ENCODE measurements around the gene LHFPL6. TPM values are rescaled to one million over a fixed set of nuclear protein-coding genes. Genes with fewer than 3 reads are reported as not detected.

The LHFPL6 gene
- total RNA-seq, 3 donors from 2014 or later (not counting 1 experiment from before 2014, with no cell fraction given) = not detected

- WGBS (ENCODE audit: insufficient coverage) = 86% methylated on average over 4 of the region's 4 CpGs
- Histone ChIP-seq H3K27me3 (ENCODE audit: control insufficient read depth, insufficient read depth, low read length) (no peaks in the 10 kb centered on the region), H3K36me3 (ENCODE audit: control insufficient read depth, insufficient read depth, low read length) (no peaks in the 10 kb centered on the region), H3K9me3 (ENCODE audit: control insufficient read depth, insufficient read depth, low read length) (no peaks in the 10 kb centered on the region), H3K27ac (ENCODE audit: low read length) (no peak overlapping the region), H3K4me3 (ENCODE audit: low read length) (no peak overlapping the region), H3K4me1 (ENCODE audit: control insufficient read depth, insufficient read depth, low read length) (no peaks in the 10 kb centered on the region)
- DNase-seq (no peak), ATAC-seq (peak in 1 of 3 donors; percentile 30)
- Mint-ChIP-seq H3K27ac (no peak overlapping the region), H3K4me3 (no peak overlapping the region), H3K4me1 (no peaks in the 10 kb centered on the region), H3K36me3 (no peaks in the 10 kb centered on the region), H3K27me3 (ENCODE audit: low read depth in 2 of 2) (no peaks in the 10 kb centered on the region), H3K9me3 (peaks cover 2 to 3% of the 10 kb centered on the region in 2 donors)
- intact Hi-C loops (cut with micrococcal nuclease) = no loop called here
- no peak for TF ChIP-seq CTCF (IDR thresholded peaks at IDR 0.05)
Observed at GRCh38 chr13:39379667-39380655, 223.0 kb downstream of the LHFPL6 start.

- H3K4me3 ChIP-seq (ENCODE audit: low read length) = no peak overlapping the region
- no peaks in the 10 kb centered on the region for H3K27me3 ChIP-seq (ENCODE audit: control insufficient read depth, insufficient read depth, low read length)
- Mint-ChIP-seq H3K4me3 (no peak overlapping the region), H3K27ac (no peak overlapping the region), H3K9me3 (peaks cover 0 to 3% of the 10 kb centered on the region in 2 donors), H3K4me1 (no peaks in the 10 kb centered on the region), H3K36me3 (no peaks in the 10 kb centered on the region), H3K27me3 (ENCODE audit: low read depth in 2 of 2) (no peaks in the 10 kb centered on the region)
- DNase-seq (no peak), ATAC-seq (no peak)
- no peaks in the 10 kb centered on the region for H3K9me3 ChIP-seq (ENCODE audit: control insufficient read depth, insufficient read depth, low read length)
- H3K27ac ChIP-seq (ENCODE audit: low read length) = no peak overlapping the region
- intact Hi-C loops (cut with micrococcal nuclease) = no loop called here
- no peak for TF ChIP-seq CTCF (IDR thresholded peaks at IDR 0.05)
- H3K36me3 ChIP-seq (ENCODE audit: control insufficient read depth, insufficient read depth, low read length) = no peaks in the 10 kb centered on the region
- 58% methylated on average over 2 of the region's 2 CpGs for WGBS (ENCODE audit: insufficient coverage)
- no peaks in the 10 kb centered on the region for H3K4me1 ChIP-seq (ENCODE audit: control insufficient read depth, insufficient read depth, low read length)
Observed at GRCh38 chr13:39379118-39379517, 223.9 kb downstream of the LHFPL6 start.

- 81% methylated on average over 2 of the region's 2 CpGs for WGBS (ENCODE audit: insufficient coverage)
Observed at GRCh38 chr13:39378306-39378705, 224.7 kb downstream of the LHFPL6 start.

More at GRCh38 chr13:39378306-39378705, 224.7 kb downstream of the LHFPL6 start:
- Histone ChIP-seq H3K4me1 (ENCODE audit: control insufficient read depth, insufficient read depth, low read length) (no peaks in the 10 kb centered on the region), H3K4me3 (ENCODE audit: low read length) (no peak overlapping the region), H3K9me3 (ENCODE audit: control insufficient read depth, insufficient read depth, low read length) (no peaks in the 10 kb centered on the region), H3K27ac (ENCODE audit: low read length) (no peak overlapping the region), H3K27me3 (ENCODE audit: control insufficient read depth, insufficient read depth, low read length) (no peaks in the 10 kb centered on the region), H3K36me3 (ENCODE audit: control insufficient read depth, insufficient read depth, low read length) (no peaks in the 10 kb centered on the region)
- Mint-ChIP-seq H3K27me3 (ENCODE audit: low read depth in 2 of 2) (no peaks in the 10 kb centered on the region), H3K27ac (no peak overlapping the region), H3K36me3 (no peaks in the 10 kb centered on the region), H3K4me1 (no peaks in the 10 kb centered on the region), H3K4me3 (no peak overlapping the region), H3K9me3 (peaks cover 0 to 3% of the 10 kb centered on the region in 2 donors)
- DNase-seq (no peak), ATAC-seq (peak in 1 of 3 donors; percentile 59)
- intact Hi-C loops (cut with micrococcal nuclease) = no loop called here
- TF ChIP-seq CTCF (IDR thresholded peaks at IDR 0.05) = no peak

Measured in natural killer cell (primary cell).